ENCODE data around the gene NOA1. TPM values are rescaled to one million over a fixed set of nuclear protein-coding genes. Genes with fewer than 3 reads are reported as not detected.

Gene NOA1
- total and polyA plus RNA-seq, 10 of the 15 experiments (the other 5 are each of a cell fraction or from before 2014, with no cell fraction given), result 3.2 to 34.0 (median 17.6) TPM

DNA sequence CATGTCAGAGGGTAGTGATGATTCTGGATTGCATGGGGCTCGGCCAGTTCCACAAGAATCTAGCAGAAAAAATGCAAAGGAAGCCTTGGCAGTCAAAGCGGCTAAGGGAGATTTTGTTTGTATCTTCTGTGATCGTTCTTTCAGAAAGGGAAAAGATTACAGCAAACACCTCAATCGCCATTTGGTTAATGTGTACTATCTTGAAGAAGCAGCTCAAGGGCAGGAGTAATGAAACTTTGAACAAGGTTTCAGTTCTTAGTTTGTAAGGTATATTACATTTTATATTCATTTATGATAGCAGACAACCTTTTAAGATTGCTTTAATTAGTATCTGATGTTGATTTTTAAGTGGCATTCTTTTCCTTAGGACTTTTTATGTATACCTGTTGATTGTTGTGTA, 45.5 kb downstream of the NOA1 start:
- 70% methylated on average over 4 of the region's 4 CpGs for WGBS (ENCODE audit: insufficient coverage, insufficient replicate concordance, low lambda C conversion rate, missing lambda C conversion rate)
- POLR2A ChIA-PET, result no interaction called here

GRCh38 chr4:56930638-56931037, 46.8 kb downstream of the NOA1 start:
- Histone ChIP-seq H3K4me3 (no peak overlapping the region), H3K79me2 (ENCODE audit: control insufficient read depth, insufficient read depth, low read length) (no peaks in the 10 kb centered on the region; the same call in none of the 2 replicates), H4K20me1 (ENCODE audit: control insufficient read depth, insufficient read depth) (no peaks in the 10 kb centered on the region), H2AFZ (ENCODE audit: control insufficient read depth, low read depth, low read length) (no peak overlapping the region), H3K4me1 (ENCODE audit: control insufficient read depth, insufficient read depth, low read length) (peaks cover 5% of the 10 kb centered on the region; the same call in 1 of the 2 replicates), H3K9ac (ENCODE audit: control insufficient read depth, insufficient read depth, low read length) (no peak overlapping the region), H3K9me3 (replicated peaks; ENCODE audit: control insufficient read depth, insufficient read depth, low read length) (no peaks in the 10 kb centered on the region), H3K4me2 (ENCODE audit: control insufficient read depth, insufficient read depth) (no peak overlapping the region), H3K27ac (ENCODE audit: control insufficient read depth, insufficient read depth) (no peak overlapping the region), H3K36me3 (ENCODE audit: control insufficient read depth in 2 of 2, insufficient read depth in 2 of 2, low read length in 1 of 2) (peaks cover 3 to 12% of the 10 kb centered on the region in 2 experiments), H3K27me3 (replicated peaks in 1 of 2; ENCODE audit: control insufficient read depth in 2 of 2, insufficient read depth in 2 of 2, low read length in 1 of 2) (no peaks in the 10 kb centered on the region)
- FAIRE-seq (no peak), DNase-seq (ENCODE audit: low read depth, low spot score) (no peak), ATAC-seq (no peak)
- SMC1A ChIA-PET (ENCODE audit: uncharacterized antibody, unreplicated experiment), result no interaction called here
- intact Hi-C loops (cut with micrococcal nuclease; ENCODE audit: unreplicated experiment), result no loop called here
- CTCF ChIA-PET, result interaction anchor here (0.7 kb wide), 1 partner anchor 911 kb away, joined by 3 read pairs; no protein-coding TSS in a partner anchor
- in situ Hi-C loops (cut with MboI), result no loop called here
- WGBS (ENCODE audit: insufficient coverage, insufficient replicate concordance, low lambda C conversion rate, missing lambda C conversion rate), result 90% methylated on average over 7 of the region's 7 CpGs
- no TSS peak for BruUV-seq (replicated peaks)
- POLR2A ChIA-PET, result no interaction called here
- RAD21 ChIA-PET (ENCODE audit: unreplicated experiment), result no interaction called here
- TF ChIP-seq, protein P1, sequence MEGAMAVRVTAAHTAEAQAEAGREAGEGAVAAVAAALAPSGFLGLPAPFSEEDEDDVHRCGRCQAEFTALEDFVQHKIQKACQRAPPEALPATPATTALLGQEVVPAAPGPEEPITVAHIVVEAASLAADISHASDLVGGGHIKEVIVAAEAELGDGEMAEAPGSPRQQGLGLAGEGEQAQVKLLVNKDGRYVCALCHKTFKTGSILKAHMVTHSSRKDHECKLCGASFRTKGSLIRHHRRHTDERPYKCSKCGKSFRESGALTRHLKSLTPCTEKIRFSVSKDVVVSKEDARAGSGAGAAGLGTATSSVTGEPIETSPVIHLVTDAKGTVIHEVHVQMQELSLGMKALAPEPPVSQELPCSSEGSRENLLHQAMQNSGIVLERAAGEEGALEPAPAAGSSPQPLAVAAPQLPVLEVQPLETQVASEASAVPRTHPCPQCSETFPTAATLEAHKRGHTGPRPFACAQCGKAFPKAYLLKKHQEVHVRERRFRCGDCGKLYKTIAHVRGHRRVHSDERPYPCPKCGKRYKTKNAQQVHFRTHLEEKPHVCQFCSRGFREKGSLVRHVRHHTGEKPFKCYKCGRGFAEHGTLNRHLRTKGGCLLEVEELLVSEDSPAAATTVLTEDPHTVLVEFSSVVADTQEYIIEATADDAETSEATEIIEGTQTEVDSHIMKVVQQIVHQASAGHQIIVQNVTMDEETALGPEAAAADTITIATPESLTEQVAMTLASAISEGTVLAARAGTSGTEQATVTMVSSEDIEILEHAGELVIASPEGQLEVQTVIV (IDR thresholded peaks at IDR 0.05; ENCODE audit: borderline replicate concordance, partially characterized antibody), result no peak
- TF ChIP-seq ZNF384 (IDR thresholded peaks at IDR 0.05; ENCODE audit: borderline replicate concordance, low read depth, low read length), result no peak
- TF ChIP-seq JUND (IDR thresholded peaks at IDR 0.05; ENCODE audit: low read depth, low read length), result no peak
- TF ChIP-seq CTCF (IDR thresholded peaks at IDR 0.05 in 2 of 3, conservative IDR thresholded peaks at IDR 0.05 in 1 of 3; ENCODE audit: control insufficient read depth in 2 of 3, extremely low read depth in 1 of 3, insufficient read depth in 1 of 3, low read depth in 3 of 3, low read length in 3 of 3), result no peak
- TF ChIP-seq PML (IDR thresholded peaks at IDR 0.05; ENCODE audit: low read length), result no peak
- no peak for TF ChIP-seq RUNX3 (IDR thresholded peaks at IDR 0.05; ENCODE audit: low read length)
- no peak for TF ChIP-seq NFXL1 (IDR thresholded peaks at IDR 0.05; ENCODE audit: borderline replicate concordance)
- TF ChIP-seq JUNB (IDR thresholded peaks at IDR 0.05), result no peak
- no peak for TF ChIP-seq SMAD1 (IDR thresholded peaks at IDR 0.05; ENCODE audit: low read depth, partially characterized antibody)

More for the DNA sequence above, 45.5 kb downstream of the NOA1 start:
- Histone ChIP-seq H3K9me3 (replicated peaks; ENCODE audit: control insufficient read depth, insufficient read depth, low read length) (no peaks in the 10 kb centered on the region), H3K4me2 (ENCODE audit: control insufficient read depth, insufficient read depth) (no peak overlapping the region), H3K9ac (ENCODE audit: control insufficient read depth, insufficient read depth, low read length) (no peak overlapping the region), H3K36me3 (ENCODE audit: control insufficient read depth in 2 of 2, insufficient read depth in 2 of 2, low read length in 1 of 2) (peaks cover 3 to 12% of the 10 kb centered on the region in 2 experiments), H3K79me2 (ENCODE audit: control insufficient read depth, insufficient read depth, low read length) (no peaks in the 10 kb centered on the region; the same call in none of the 2 replicates), H2AFZ (ENCODE audit: control insufficient read depth, low read depth, low read length) (no peak overlapping the region), H3K4me3 (no peak overlapping the region), H4K20me1 (ENCODE audit: control insufficient read depth, insufficient read depth) (no peaks in the 10 kb centered on the region), H3K4me1 (ENCODE audit: control insufficient read depth, insufficient read depth, low read length) (peaks cover 5% of the 10 kb centered on the region; the same call in 1 of the 2 replicates), H3K27ac (ENCODE audit: control insufficient read depth, insufficient read depth) (no peak overlapping the region), H3K27me3 (replicated peaks in 1 of 2; ENCODE audit: control insufficient read depth in 2 of 2, insufficient read depth in 2 of 2, low read length in 1 of 2) (no peaks in the 10 kb centered on the region)
- SMC1A ChIA-PET (ENCODE audit: uncharacterized antibody, unreplicated experiment), result interaction anchor here (0.7 kb wide), 1 partner anchor 552 kb away, joined by 3 read pairs; no protein-coding TSS in a partner anchor
- TF ChIP-seq RAD51 (IDR thresholded peaks at IDR 0.05) (no peak), ZNF274 (IDR thresholded peaks at IDR 0.05; ENCODE audit: insufficient read depth, insufficient read length) (no peak), HDAC2 (IDR thresholded peaks at IDR 0.05) (no peak), JUND (IDR thresholded peaks at IDR 0.05; ENCODE audit: low read depth, low read length) (no peak), ZNF622 (IDR thresholded peaks at IDR 0.05) (no peak), RAD21 (IDR thresholded peaks at IDR 0.05; ENCODE audit: insufficient read depth, low read depth, low read length) (no peak), CREM (IDR thresholded peaks at IDR 0.05; ENCODE audit: low read depth) (no peak), MYB (IDR thresholded peaks at IDR 0.05; ENCODE audit: borderline replicate concordance, low read depth, low read length) (no peak), NBN (IDR thresholded peaks at IDR 0.05) (no peak), KDM1A (IDR thresholded peaks at IDR 0.05; ENCODE audit: borderline replicate concordance) (no peak), SMAD5 (IDR thresholded peaks at IDR 0.05; ENCODE audit: low read depth) (no peak), LARP7 (IDR thresholded peaks at IDR 0.05) (no peak), EGR1 (IDR thresholded peaks at IDR 0.05; ENCODE audit: borderline replicate concordance in 1 of 2, low read depth in 2 of 2, low read length in 2 of 2) (no peak), JUNB (IDR thresholded peaks at IDR 0.05) (no peak)
- intact Hi-C loops (cut with micrococcal nuclease; ENCODE audit: unreplicated experiment), result no loop called here
- CTCF ChIA-PET, result interaction anchor here (1.2 kb wide), 1 partner anchor 10 kb away, joined by 4 read pairs; no protein-coding TSS in a partner anchor
- no peak for DNase-seq (ENCODE audit: low read depth, low spot score)
- no TSS peak for BruUV-seq (replicated peaks)
- in situ Hi-C loops (cut with MboI), result no loop called here
- no peak for FAIRE-seq
- RAD21 ChIA-PET (ENCODE audit: unreplicated experiment), result no interaction called here
- ATAC-seq, result peak; percentile 41; the same call in 2 of the 3 replicates
